ENCODE data around the gene CCDC158. TPM values are rescaled to one million over a fixed set of nuclear protein-coding genes. Genes with fewer than 3 reads are reported as not detected.

CCDC158 gene
- total and polyA plus RNA-seq, 11 donors = 0.01 to 0.75 (median 0.23) TPM; not detected in 2

DNA sequence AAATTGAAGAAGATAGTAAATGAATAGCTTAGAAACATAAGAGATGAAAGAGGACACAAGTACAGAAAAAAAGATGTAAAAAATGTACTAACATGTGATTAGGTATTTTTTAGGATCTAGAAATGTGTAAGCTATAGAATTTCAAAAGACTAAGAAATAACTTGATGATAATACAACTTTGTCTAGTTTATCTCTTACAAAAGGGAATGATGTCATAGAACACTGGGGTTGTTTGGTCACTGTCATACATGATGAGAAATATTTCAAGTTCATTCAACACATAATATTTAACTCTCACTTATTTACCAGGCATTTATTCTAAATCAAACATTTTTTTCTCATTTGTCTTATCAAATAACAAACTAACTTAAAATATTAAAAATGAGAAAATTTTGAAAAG is 95.9 kb downstream of the CCDC158 start:
- ATAC-seq = no peak
- DNase-seq = no peak
- no peaks in the 10 kb centered on the region for H3K27me3 ChIP-seq
- TF ChIP-seq POLR2A (IDR thresholded peaks at IDR 0.05) = no peak
- TF ChIP-seq, protein P1, sequence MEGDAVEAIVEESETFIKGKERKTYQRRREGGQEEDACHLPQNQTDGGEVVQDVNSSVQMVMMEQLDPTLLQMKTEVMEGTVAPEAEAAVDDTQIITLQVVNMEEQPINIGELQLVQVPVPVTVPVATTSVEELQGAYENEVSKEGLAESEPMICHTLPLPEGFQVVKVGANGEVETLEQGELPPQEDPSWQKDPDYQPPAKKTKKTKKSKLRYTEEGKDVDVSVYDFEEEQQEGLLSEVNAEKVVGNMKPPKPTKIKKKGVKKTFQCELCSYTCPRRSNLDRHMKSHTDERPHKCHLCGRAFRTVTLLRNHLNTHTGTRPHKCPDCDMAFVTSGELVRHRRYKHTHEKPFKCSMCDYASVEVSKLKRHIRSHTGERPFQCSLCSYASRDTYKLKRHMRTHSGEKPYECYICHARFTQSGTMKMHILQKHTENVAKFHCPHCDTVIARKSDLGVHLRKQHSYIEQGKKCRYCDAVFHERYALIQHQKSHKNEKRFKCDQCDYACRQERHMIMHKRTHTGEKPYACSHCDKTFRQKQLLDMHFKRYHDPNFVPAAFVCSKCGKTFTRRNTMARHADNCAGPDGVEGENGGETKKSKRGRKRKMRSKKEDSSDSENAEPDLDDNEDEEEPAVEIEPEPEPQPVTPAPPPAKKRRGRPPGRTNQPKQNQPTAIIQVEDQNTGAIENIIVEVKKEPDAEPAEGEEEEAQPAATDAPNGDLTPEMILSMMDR (IDR thresholded peaks at IDR 0.05) = no peak
- intact Hi-C loops (cut with DNase I) = no loop called here
- H3K27ac ChIP-seq = no peak overlapping the region
- peaks cover 0 to 44% (median 18%) of the 10 kb centered on the region in 12 donors for H3K9me3 ChIP-seq
- no peak overlapping the region for H3K4me3 ChIP-seq
- H3K36me3 ChIP-seq = no peaks in the 10 kb centered on the region
- H3K4me1 ChIP-seq = no peaks in the 10 kb centered on the region

DNA sequence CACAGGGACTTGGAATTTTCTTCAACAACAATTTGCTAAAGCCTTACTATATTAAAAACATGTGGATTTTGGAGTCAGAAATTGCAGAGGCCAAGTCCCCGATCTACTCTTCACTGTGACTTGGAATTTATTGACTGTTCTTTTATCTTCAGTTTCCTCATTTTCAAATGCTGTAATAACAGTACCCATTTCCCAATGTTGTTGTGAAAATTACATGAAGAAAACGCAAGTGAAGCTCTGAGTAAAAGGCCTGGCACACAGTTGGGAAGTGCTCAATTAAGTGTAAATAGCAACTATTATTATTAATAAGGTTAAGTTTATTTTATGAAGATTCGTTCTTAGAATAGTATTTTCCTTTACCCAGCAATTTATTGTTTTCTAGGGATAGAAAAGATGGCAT is 98.7 kb downstream of the CCDC158 start:
- DNase-seq = no peak
- Histone ChIP-seq H3K36me3 (no peaks in the 10 kb centered on the region), H3K9me3 (peaks cover 0 to 44% (median 17%) of the 10 kb centered on the region in 12 donors), H3K27ac (no peak overlapping the region), H3K27me3 (no peaks in the 10 kb centered on the region), H3K4me3 (no peak overlapping the region), H3K4me1 (no peaks in the 10 kb centered on the region)
- intact Hi-C loops (cut with DNase I) = no loop called here
- no peak for TF ChIP-seq POLR2A (IDR thresholded peaks at IDR 0.05)
- TF ChIP-seq, protein P1 (IDR thresholded peaks at IDR 0.05) = no peak
- WGBS, 4 donors = 75 to 86% (median 81%) methylated on average over 3 of the region's 3 CpGs
- no peak for ATAC-seq

DNA sequence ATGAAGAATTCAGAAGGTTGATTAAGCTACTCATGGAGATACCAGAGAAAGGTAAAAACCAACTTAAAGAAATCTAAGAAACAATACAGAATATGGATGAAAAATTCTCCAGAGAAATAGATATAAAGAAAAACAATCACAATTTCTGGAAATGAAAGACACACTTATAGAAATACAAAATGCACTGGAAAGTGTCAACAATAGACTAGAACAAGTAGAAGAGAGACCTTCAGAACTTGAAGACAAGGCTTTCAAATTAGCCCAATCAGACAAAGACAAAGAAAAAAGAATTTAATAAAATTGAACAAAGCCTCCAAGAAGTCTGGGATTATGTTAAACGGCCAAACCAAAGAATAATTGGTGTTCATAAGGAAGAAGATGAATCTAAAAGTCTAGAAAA is 104.8 kb downstream of the CCDC158 start:
- WGBS, 4 donors = 87 to 92% (median 91%) methylated on average over 1 of the region's 1 CpG
- peaks cover 0 to 34% (median 9%) of the 10 kb centered on the region in 12 donors for H3K9me3 ChIP-seq

DNA sequence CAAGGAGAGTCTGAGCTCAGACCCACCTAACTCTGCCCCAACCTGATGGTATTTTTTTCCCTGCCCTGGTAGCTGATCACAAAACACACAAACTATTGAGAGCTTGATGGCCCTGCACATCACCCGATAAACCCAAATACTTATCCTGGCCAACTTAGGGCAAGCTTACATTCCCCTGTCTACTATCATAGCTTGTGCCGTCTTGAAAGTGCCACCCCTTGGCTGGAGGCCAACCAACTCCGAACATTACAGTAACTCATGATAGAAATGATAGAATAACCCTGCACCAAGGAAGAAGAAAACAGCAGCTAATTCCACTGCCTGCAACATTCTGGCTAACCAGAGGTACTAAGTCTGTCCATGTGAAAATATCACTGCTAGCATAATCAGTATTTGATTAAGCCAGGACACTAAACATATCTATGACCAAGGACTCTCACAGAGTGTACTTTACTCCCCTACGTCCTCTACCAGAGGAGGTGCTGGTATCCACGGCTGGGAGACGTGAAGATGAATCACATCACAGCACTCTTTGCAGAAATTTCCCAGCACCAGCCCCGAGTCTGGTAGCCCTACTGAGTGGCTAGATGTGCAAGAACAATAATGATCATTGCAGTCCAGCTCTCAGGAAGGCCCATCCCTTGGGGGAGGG is 105.5 kb downstream of the CCDC158 start:
- WGBS, 4 donors = 54 to 69% (median 61%) methylated on average over 7 of the region's 7 CpGs
- Histone ChIP-seq H3K4me3 (no peak overlapping the region), H3K9me3 (peaks cover 0 to 31% (median 7%) of the 10 kb centered on the region in 12 donors), H3K36me3 (peaks cover 0 to 10% (median 0%) of the 10 kb centered on the region in 9 donors), H3K27me3 (no peaks in the 10 kb centered on the region), H3K27ac (no peak overlapping the region), H3K4me1 (peaks cover 0 to 11% (median 3%) of the 10 kb centered on the region in 12 donors)
- ATAC-seq (peak in 3 of 4 donors; percentile 55 to 76 (median 70)), DNase-seq (peak in 1 of 5 donors; percentile 37)
- TF ChIP-seq, protein P1 (IDR thresholded peaks at IDR 0.05) = no peak
- no peak for TF ChIP-seq POLR2A (IDR thresholded peaks at IDR 0.05)
- intact Hi-C loops (cut with DNase I) = loop anchor here in 1 of 10 donors (10.0 kb wide), 1 partner anchor 59 kb away; no protein-coding TSS in a partner anchor

More for the DNA sequence above, 104.8 kb downstream of the CCDC158 start:
- Histone ChIP-seq H3K36me3 (peaks cover 0 to 2% (median 0%) of the 10 kb centered on the region in 9 donors), H3K4me1 (peaks cover 0 to 11% (median 2%) of the 10 kb centered on the region in 12 donors), H3K27ac (no peak overlapping the region), H3K4me3 (no peak overlapping the region), H3K27me3 (no peaks in the 10 kb centered on the region)
- TF ChIP-seq, protein P1 (IDR thresholded peaks at IDR 0.05) = no peak
- no peak for TF ChIP-seq POLR2A (IDR thresholded peaks at IDR 0.05)
- no peak for DNase-seq
- intact Hi-C loops (cut with DNase I) = loop anchor here in 1 of 10 donors (10.0 kb wide), 1 partner anchor 59 kb away; no protein-coding TSS in a partner anchor
- no peak for ATAC-seq

Measured in heart left ventricle (tissue), 16 donors.